ENCODE data around the gene AZGP1. TPM values are rescaled to one million over a fixed set of nuclear protein-coding genes. Genes with fewer than 3 reads are reported as not detected.

Gene AZGP1
- total RNA-seq, 1 experiment from 2014 or later = not detected

DNA sequence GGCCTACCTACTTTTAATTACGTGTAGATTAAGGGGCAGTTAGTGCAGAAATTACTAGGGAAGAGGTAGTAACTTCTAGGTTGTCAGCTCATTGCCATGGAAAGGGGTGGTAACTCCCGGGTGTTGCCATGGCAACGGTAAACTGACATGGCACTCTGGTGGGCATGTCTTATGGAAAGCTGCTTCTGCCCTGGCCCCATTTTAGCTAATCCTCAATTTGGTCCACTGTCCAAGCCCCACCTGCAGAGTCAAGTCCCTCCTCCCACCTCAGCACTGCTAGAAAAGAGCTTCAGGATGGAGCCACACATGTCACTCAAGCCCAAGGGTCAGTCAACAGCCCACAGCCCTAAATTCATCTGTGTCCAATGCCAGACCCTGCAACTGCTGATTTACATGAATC lies 32.1 kb upstream of the AZGP1 start:
- H3K4me3 ChIP-seq (ENCODE audit: low read depth, low read length, poor library complexity, severe bottlenecking) = no peak overlapping the region
- no peak for DNase-seq (ENCODE audit: low spot score)
- H3K9me3 ChIP-seq (ENCODE audit: low read depth, low read length, poor library complexity, severe bottlenecking) = no peaks in the 10 kb centered on the region
- no peak overlapping the region for H3K27ac ChIP-seq (ENCODE audit: low read depth, low read length, poor library complexity, severe bottlenecking)
- TF ChIP-seq, protein P1, sequence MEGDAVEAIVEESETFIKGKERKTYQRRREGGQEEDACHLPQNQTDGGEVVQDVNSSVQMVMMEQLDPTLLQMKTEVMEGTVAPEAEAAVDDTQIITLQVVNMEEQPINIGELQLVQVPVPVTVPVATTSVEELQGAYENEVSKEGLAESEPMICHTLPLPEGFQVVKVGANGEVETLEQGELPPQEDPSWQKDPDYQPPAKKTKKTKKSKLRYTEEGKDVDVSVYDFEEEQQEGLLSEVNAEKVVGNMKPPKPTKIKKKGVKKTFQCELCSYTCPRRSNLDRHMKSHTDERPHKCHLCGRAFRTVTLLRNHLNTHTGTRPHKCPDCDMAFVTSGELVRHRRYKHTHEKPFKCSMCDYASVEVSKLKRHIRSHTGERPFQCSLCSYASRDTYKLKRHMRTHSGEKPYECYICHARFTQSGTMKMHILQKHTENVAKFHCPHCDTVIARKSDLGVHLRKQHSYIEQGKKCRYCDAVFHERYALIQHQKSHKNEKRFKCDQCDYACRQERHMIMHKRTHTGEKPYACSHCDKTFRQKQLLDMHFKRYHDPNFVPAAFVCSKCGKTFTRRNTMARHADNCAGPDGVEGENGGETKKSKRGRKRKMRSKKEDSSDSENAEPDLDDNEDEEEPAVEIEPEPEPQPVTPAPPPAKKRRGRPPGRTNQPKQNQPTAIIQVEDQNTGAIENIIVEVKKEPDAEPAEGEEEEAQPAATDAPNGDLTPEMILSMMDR (conservative IDR thresholded peaks at IDR 0.05; ENCODE audit: low read depth, low read length) = no peak
- no peak for TF ChIP-seq EZH2 (IDR thresholded peaks at IDR 0.05; ENCODE audit: borderline replicate concordance, low read depth, low read length, poor library complexity, severe bottlenecking)
- intact Hi-C loops (cut with micrococcal nuclease; ENCODE audit: unreplicated experiment) = no loop called here
- POLR2A ChIA-PET (ENCODE audit: low non-redundant PET) = no interaction called here
- CTCF ChIA-PET = no interaction called here
- no TSS peak for BruUV-seq (replicated peaks)
- H3K36me3 ChIP-seq (ENCODE audit: insufficient read depth, low read length, poor library complexity, severe bottlenecking) = no peaks in the 10 kb centered on the region
- no peaks in the 10 kb centered on the region for H3K27me3 ChIP-seq (replicated peaks; ENCODE audit: insufficient read depth, low read depth, low read length, poor library complexity)
- H3K4me1 ChIP-seq (ENCODE audit: insufficient read depth, low read length, poor library complexity, severe bottlenecking) = no peaks in the 10 kb centered on the region

GRCh38 chr7:100003711-100004661 lies 28.2 kb upstream of the AZGP1 start:
- H3K9me3 ChIP-seq (ENCODE audit: low read depth, low read length, poor library complexity, severe bottlenecking) = no peaks in the 10 kb centered on the region
- H3K4me1 ChIP-seq (ENCODE audit: insufficient read depth, low read length, poor library complexity, severe bottlenecking) = no peaks in the 10 kb centered on the region
- intact Hi-C loops (cut with micrococcal nuclease; ENCODE audit: unreplicated experiment) = no loop called here
- POLR2A ChIA-PET (ENCODE audit: low non-redundant PET) = interaction anchor here (0.5 kb wide), 1 partner anchor 13 kb away, joined by 5 read pairs; no protein-coding TSS in a partner anchor
- no TSS peak for BruUV-seq (replicated peaks)
- CTCF ChIA-PET = no interaction called here
- no peak overlapping the region for H3K27ac ChIP-seq (ENCODE audit: low read depth, low read length, poor library complexity, severe bottlenecking)
- DNase-seq (ENCODE audit: low spot score) = no peak
- no peaks in the 10 kb centered on the region for H3K36me3 ChIP-seq (ENCODE audit: insufficient read depth, low read length, poor library complexity, severe bottlenecking)
- no peak for TF ChIP-seq EZH2 (IDR thresholded peaks at IDR 0.05; ENCODE audit: borderline replicate concordance, low read depth, low read length, poor library complexity, severe bottlenecking)
- TF ChIP-seq, protein P1 (conservative IDR thresholded peaks at IDR 0.05; ENCODE audit: low read depth, low read length) = no peak
- no peak overlapping the region for H3K4me3 ChIP-seq (ENCODE audit: low read depth, low read length, poor library complexity, severe bottlenecking)
- no peaks in the 10 kb centered on the region for H3K27me3 ChIP-seq (replicated peaks; ENCODE audit: insufficient read depth, low read depth, low read length, poor library complexity)

- CTCF ChIA-PET = no interaction called here
- Histone ChIP-seq H3K27me3 (replicated peaks; ENCODE audit: insufficient read depth, low read depth, low read length, poor library complexity) (no peaks in the 10 kb centered on the region), H3K4me3 (ENCODE audit: low read depth, low read length, poor library complexity, severe bottlenecking) (no peak overlapping the region), H3K4me1 (ENCODE audit: insufficient read depth, low read length, poor library complexity, severe bottlenecking) (peaks cover 5% of the 10 kb centered on the region), H3K27ac (ENCODE audit: low read depth, low read length, poor library complexity, severe bottlenecking) (no peak overlapping the region), H3K36me3 (ENCODE audit: insufficient read depth, low read length, poor library complexity, severe bottlenecking) (no peaks in the 10 kb centered on the region), H3K9me3 (ENCODE audit: low read depth, low read length, poor library complexity, severe bottlenecking) (no peaks in the 10 kb centered on the region)
- DNase-seq (ENCODE audit: low spot score) = no peak
- intact Hi-C loops (cut with micrococcal nuclease; ENCODE audit: unreplicated experiment) = no loop called here
- BruUV-seq (replicated peaks) = no TSS peak
- TF ChIP-seq, protein P1 (conservative IDR thresholded peaks at IDR 0.05; ENCODE audit: low read depth, low read length) = no peak
- no peak for TF ChIP-seq EZH2 (IDR thresholded peaks at IDR 0.05; ENCODE audit: borderline replicate concordance, low read depth, low read length, poor library complexity, severe bottlenecking)
- POLR2A ChIA-PET (ENCODE audit: low non-redundant PET) = no interaction called here
These were observed 24.4 kb upstream of the AZGP1 start for GRCh38 chr7:100000239-100000638.

All from A673 (cell line).